Uterus (tissue), 4 donors: ENCODE data around the gene DTNBP1. TPM values are rescaled to one million over a fixed set of nuclear protein-coding genes. Genes with fewer than 3 reads are reported as not detected.

ENCODE experiments used
- DNase-seq, 2 donors: peaks; one replicate each; pipeline ENCODE4 v3.0.0-alpha.2; 2019 to 2020
- H3K27ac ChIP-seq, 2 donors: fragments of 200-600 bp; sonication (generic); 1 replicate in 1 of 2; 2 replicates in 1 of 2; pipeline ENCODE4 v1.5.1; 2016 to 2018
- H3K27me3 ChIP-seq, 2 donors: fragments of 200-600 bp; sonication (generic); one replicate each; pipeline ENCODE4 v1.5.1; 2018 to 2019; ENCODE audit warnings: control low read depth in 1 of 2
- H3K36me3 ChIP-seq, 2 donors: fragments of 200-600 bp; sonication (generic); one replicate each; pipeline ENCODE4 v1.5.1; 2019; ENCODE audit warnings: control low read depth in 1 of 2
- H3K4me1 ChIP-seq, 2 donors: fragments of 200-600 bp; sonication (generic); one replicate each; pipeline ENCODE4 v1.5.1; 2018 to 2019; ENCODE audit warnings: control low read depth in 1 of 2
- H3K4me3 ChIP-seq, 2 donors: fragments of 200-600 bp; sonication (generic); 1 replicate in 1 of 2; 2 replicates in 1 of 2; pipeline ENCODE4 v1.5.1; 2018 to 2019; ENCODE audit warnings: mild to moderate bottlenecking in 1 of 2
- H3K9me3 ChIP-seq, 2 donors: fragments of 200-600 bp; sonication (generic); one replicate each; pipeline ENCODE4 v1.5.1; 2019; ENCODE audit warnings: control low read depth in 1 of 2
- POLR2A ChIP-seq, 2 donors: fragments of 450-650 bp; IDR thresholded peaks; one replicate each; pipeline ENCODE4 v1.6.1; 2016; ENCODE audit warnings: antibody characterized with exemption in 2 of 2, mild to moderate bottlenecking in 1 of 2, moderate library complexity in 1 of 2
- intact Hi-C: fragments of 100-400 bp; cut with DNase I; formaldehyde crosslinking; loops from one replicate; pipeline ENCODE4 v1.15.1; 2023; ENCODE audit warnings: low total_unique reads
- total RNA-seq, 4 donors: library from RNA; depleted of rRNA in 3 of 4; stranded (reverse); fragments of >200 nt in 3 of 4; gene quantifications; one replicate each; pipeline versions ENCODE4 v1.1.0 to v1.2.4, GENCODE V29; 2014 to 2023
- TF ChIP-seq, protein P1 (sequence below), 4 experiments: fragments of 200-600 bp in 2 of 4; fragments of 450-650 bp in 2 of 4; sonication (generic) in 2 of 4; IDR thresholded peaks; one replicate each; pipeline ENCODE4 v1.5.1; 2016 to 2019; ENCODE audit warnings: antibody characterized with exemption in 4 of 4, mild to moderate bottlenecking in 2 of 4, moderate library complexity in 1 of 4
- donor health status: DM: yes; HTN: yes; CAD: no.

Gene DTNBP1
- total RNA-seq, 4 donors from 2014 or later = 1.8 to 19.8 (median 9.0) TPM; not detected in 1

- Histone ChIP-seq H3K9me3 (peaks cover 0 to 16% of the 10 kb centered on the region in 2 donors), H3K27ac (no peak overlapping the region), H3K27me3 (no peaks in the 10 kb centered on the region), H3K4me3 (no peak overlapping the region), H3K36me3 (no peaks in the 10 kb centered on the region), H3K4me1 (no peaks in the 10 kb centered on the region)
- no peak for DNase-seq
- intact Hi-C loops = no loop called here
- TF ChIP-seq, protein P1, sequence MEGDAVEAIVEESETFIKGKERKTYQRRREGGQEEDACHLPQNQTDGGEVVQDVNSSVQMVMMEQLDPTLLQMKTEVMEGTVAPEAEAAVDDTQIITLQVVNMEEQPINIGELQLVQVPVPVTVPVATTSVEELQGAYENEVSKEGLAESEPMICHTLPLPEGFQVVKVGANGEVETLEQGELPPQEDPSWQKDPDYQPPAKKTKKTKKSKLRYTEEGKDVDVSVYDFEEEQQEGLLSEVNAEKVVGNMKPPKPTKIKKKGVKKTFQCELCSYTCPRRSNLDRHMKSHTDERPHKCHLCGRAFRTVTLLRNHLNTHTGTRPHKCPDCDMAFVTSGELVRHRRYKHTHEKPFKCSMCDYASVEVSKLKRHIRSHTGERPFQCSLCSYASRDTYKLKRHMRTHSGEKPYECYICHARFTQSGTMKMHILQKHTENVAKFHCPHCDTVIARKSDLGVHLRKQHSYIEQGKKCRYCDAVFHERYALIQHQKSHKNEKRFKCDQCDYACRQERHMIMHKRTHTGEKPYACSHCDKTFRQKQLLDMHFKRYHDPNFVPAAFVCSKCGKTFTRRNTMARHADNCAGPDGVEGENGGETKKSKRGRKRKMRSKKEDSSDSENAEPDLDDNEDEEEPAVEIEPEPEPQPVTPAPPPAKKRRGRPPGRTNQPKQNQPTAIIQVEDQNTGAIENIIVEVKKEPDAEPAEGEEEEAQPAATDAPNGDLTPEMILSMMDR (IDR thresholded peaks at IDR 0.05) = no peak
- no peak for TF ChIP-seq POLR2A (IDR thresholded peaks at IDR 0.05)
Measured at GRCh38 chr6:15643542-15643941, 19.3 kb downstream of the DTNBP1 start.

DNA sequence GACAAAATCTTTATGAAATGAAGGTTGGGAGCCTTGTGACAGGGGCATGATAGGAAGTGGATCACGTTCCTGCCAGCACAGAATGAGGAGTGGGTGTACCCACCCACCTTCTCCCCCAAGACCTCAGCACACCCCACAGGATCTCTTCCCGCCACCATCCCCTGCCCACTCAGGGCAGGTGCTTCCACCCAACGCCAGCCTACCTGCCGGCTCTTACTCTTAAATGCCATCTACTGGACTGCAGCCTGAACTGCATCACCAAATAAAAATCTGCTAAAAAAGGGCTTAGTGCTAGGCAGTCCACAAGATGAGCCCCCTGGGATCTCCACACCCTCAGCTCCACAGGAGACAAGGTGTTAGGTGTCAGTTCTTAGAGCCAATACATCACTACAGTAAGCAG, 20.6 kb downstream of the DTNBP1 start:
- H3K36me3 ChIP-seq = no peaks in the 10 kb centered on the region
- H3K27ac ChIP-seq = no peak overlapping the region
- no peak for DNase-seq

GRCh38 chr6:15638373-15638772, 24.5 kb downstream of the DTNBP1 start:
- H3K27me3 ChIP-seq = no peaks in the 10 kb centered on the region
- peaks cover 0 to 2% of the 10 kb centered on the region in 2 donors for H3K9me3 ChIP-seq
- H3K4me1 ChIP-seq = no peaks in the 10 kb centered on the region
- intact Hi-C loops = no loop called here
- TF ChIP-seq, protein P1 (IDR thresholded peaks at IDR 0.05) = no peak
- TF ChIP-seq POLR2A (IDR thresholded peaks at IDR 0.05) = no peak
- no peak overlapping the region for H3K27ac ChIP-seq
- H3K4me3 ChIP-seq = no peak overlapping the region
- DNase-seq = no peak
- H3K36me3 ChIP-seq = no peaks in the 10 kb centered on the region

More for the DNA sequence above, 20.6 kb downstream of the DTNBP1 start:
- H3K9me3 ChIP-seq = peaks cover 0 to 16% of the 10 kb centered on the region in 2 donors
- H3K4me1 ChIP-seq = no peaks in the 10 kb centered on the region
- H3K4me3 ChIP-seq = no peak overlapping the region
- intact Hi-C loops = no loop called here
- H3K27me3 ChIP-seq = no peaks in the 10 kb centered on the region
- TF ChIP-seq POLR2A (IDR thresholded peaks at IDR 0.05) = no peak
- TF ChIP-seq, protein P1 (IDR thresholded peaks at IDR 0.05) = no peak

- intact Hi-C loops = no loop called here
Measured at GRCh38 chr6:15631432-15631831, 31.4 kb downstream of the DTNBP1 start.

GRCh38 chr6:15630202-15630601, 32.6 kb downstream of the DTNBP1 start:
- Histone ChIP-seq H3K27ac (no peak overlapping the region), H3K36me3 (no peaks in the 10 kb centered on the region), H3K9me3 (no peaks in the 10 kb centered on the region), H3K27me3 (no peaks in the 10 kb centered on the region), H3K4me1 (peaks cover 0 to 5% of the 10 kb centered on the region in 2 donors), H3K4me3 (no peak overlapping the region)
- TF ChIP-seq, protein P1 (IDR thresholded peaks at IDR 0.05) = no peak
- intact Hi-C loops = no loop called here
- DNase-seq = no peak

More at GRCh38 chr6:15631432-15631831, 31.4 kb downstream of the DTNBP1 start:
- H3K9me3 ChIP-seq = no peaks in the 10 kb centered on the region
- no peaks in the 10 kb centered on the region for H3K36me3 ChIP-seq
- no peak overlapping the region for H3K4me3 ChIP-seq
- no peak for DNase-seq
- no peak overlapping the region for H3K27ac ChIP-seq
- H3K4me1 ChIP-seq = peaks cover 0 to 5% of the 10 kb centered on the region in 2 donors
- TF ChIP-seq, protein P1 (IDR thresholded peaks at IDR 0.05) = no peak
- TF ChIP-seq POLR2A (IDR thresholded peaks at IDR 0.05) = no peak
- H3K27me3 ChIP-seq = no peaks in the 10 kb centered on the region
